Erythroblast (primary cell): ENCODE data around the gene RUFY1.

Experiments
- GATA1 ChIP-seq: IDR thresholded peaks from 2 replicates; pipeline ENCODE4 v1.6.1; 2011; ENCODE audit warnings: low read depth, mild to moderate bottlenecking, control low read depth, low read length, moderate library complexity
- POLR2A ChIP-seq: IDR thresholded peaks from 2 replicates; pipeline ENCODE4 v1.6.1; 2011; ENCODE audit warnings: mild to moderate bottlenecking, low read length

DNA sequence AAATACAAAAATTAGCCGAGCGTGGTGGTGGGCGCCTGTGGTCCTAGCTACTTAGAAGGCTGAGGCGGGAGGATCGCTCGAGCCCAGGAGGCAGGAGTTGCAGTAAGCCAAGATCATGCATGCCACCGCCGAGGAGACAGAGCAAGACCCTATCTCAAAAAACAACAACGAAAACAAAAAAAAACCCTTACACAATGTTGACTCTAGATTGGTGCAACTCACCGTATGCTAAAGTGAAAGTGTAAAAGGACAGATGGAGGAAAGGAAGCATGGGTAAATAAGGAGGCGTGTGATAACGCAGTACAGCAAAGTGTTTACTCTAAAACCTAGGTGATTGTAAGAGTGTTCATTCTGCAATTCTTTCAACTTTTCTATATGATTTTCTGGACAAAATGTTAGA, 15.9 kb upstream of the RUFY1 start:
- TF ChIP-seq POLR2A, result no peak
- TF ChIP-seq GATA1, result no peak
